SK-N-SH treated with all-trans-retinoic acid at 6 μM for 48 hours (cell line): Measurements from ENCODE around the gene GALNT7.

ENCODE experiments used
- CSRNP3 ChIP-seq: fragments of 250-450 bp; sonication (Bioruptor Pico); IDR thresholded peaks from 2 replicates; pipeline ENCODE4 v1.5.1; 2021; ENCODE audit warnings: mild to moderate bottlenecking, moderate library complexity
- ESRRG ChIP-seq: fragments of 250-450 bp; sonication (Bioruptor Pico); IDR thresholded peaks from 2 replicates; pipeline ENCODE4 v1.6.1; 2021; ENCODE audit warnings: mild to moderate bottlenecking
- PATZ1 ChIP-seq: fragments of 250-450 bp; sonication (Bioruptor Pico); IDR thresholded peaks from 2 replicates; pipeline ENCODE4 v1.8.0; 2020; ENCODE audit warnings: mild to moderate bottlenecking, moderate library complexity, borderline replicate concordance

- TF ChIP-seq PATZ1 (CRISPR knock-in tag) (no peak), ESRRG (CRISPR knock-in tag) (no peak), CSRNP3 (CRISPR knock-in tag) (no peak)
Observed at GRCh38 chr4:173151496-173151895, 17.1 kb upstream of the GALNT7 start.
